Vagina (tissue), 2 donors: ENCODE data around the gene SLC18B1. TPM values are rescaled to one million over a fixed set of nuclear protein-coding genes. Genes with fewer than 3 reads are reported as not detected.
A peak's percentile ranks its signal among the peaks of the same experiment; 100 is the strongest.

Experiments
- DNase-seq, 2 donors: peaks; one replicate each; pipeline ENCODE4 v3.0.0-alpha.2; 2017; ENCODE audit errors: extremely low spot score in 2 of 2
- H3K27ac ChIP-seq: fragments of 200-600 bp; sonication (generic); one replicate; pipeline ENCODE4 v1.5.1; 2019
- H3K27me3 ChIP-seq: fragments of 200-600 bp; sonication (generic); one replicate; pipeline ENCODE4 v1.5.1; 2019
- H3K36me3 ChIP-seq, 2 donors: fragments of 200-600 bp; sonication (generic); one replicate each; pipeline ENCODE4 v1.5.1; 2017 to 2019
- H3K4me1 ChIP-seq: fragments of 200-600 bp; sonication (generic); one replicate; pipeline ENCODE4 v1.5.1; 2019
- H3K4me3 ChIP-seq, 2 donors: fragments of 200-600 bp; sonication (generic); 1 replicate in 1 of 2; 2 replicates in 1 of 2; pipeline ENCODE4 v1.5.1; 2016 to 2019
- H3K9me3 ChIP-seq: fragments of 200-600 bp; sonication (generic); one replicate; pipeline ENCODE4 v1.5.1; 2019
- CTCF ChIP-seq, 3 experiments: fragments of 450-650 bp in 2 of 3; fragments of 200-600 bp in 1 of 3; sonication (generic) in 1 of 3; IDR thresholded peaks; one replicate each; pipeline ENCODE4 v1.5.1; 2017 to 2019; ENCODE audit warnings: antibody characterized with exemption in 3 of 3, mild to moderate bottlenecking in 2 of 3, moderate library complexity in 2 of 3
- POLR2A ChIP-seq, 2 donors: fragments of 450-650 bp; IDR thresholded peaks; one replicate each; pipeline ENCODE4 v1.6.1; 2017; ENCODE audit warnings: antibody characterized with exemption in 2 of 2, mild to moderate bottlenecking in 2 of 2, moderate library complexity in 2 of 2
- POLR2AphosphoS5 ChIP-seq, 2 donors: sonication (generic); formaldehyde crosslinking; IDR thresholded peaks; one replicate each; pipeline ENCODE4 v1.9.0; 2017; ENCODE audit warnings: antibody characterized with exemption in 2 of 2, mild to moderate bottlenecking in 2 of 2, low read depth in 1 of 2; ENCODE audit not compliant: insufficient read depth in 1 of 2
- intact Hi-C: fragments of 100-400 bp; cut with DNase I; formaldehyde crosslinking; loops from one replicate; pipeline ENCODE4 v1.15.1; 2023
- total RNA-seq: library from RNA; depleted of rRNA; stranded (reverse); fragments of >200 nt; gene quantifications from one replicate; pipeline ENCODE4 v1.2.3, GENCODE V29; 2016

SLC18B1 gene
- total RNA-seq, 1 donor from 2014 or later = 6.4 TPM

- peak in 1 of 2 donors; percentile 22 for TF ChIP-seq POLR2AphosphoS5 (IDR thresholded peaks at IDR 0.05; ENCODE audit: insufficient read depth in 1 of 2, low read depth in 1 of 2)
- no peak for TF ChIP-seq POLR2A (IDR thresholded peaks at IDR 0.05)
- TF ChIP-seq CTCF (IDR thresholded peaks at IDR 0.05) = no peak
Observed at GRCh38 chr6:132812255-132812732, 13.9 kb upstream of the SLC18B1 start.

GRCh38 chr6:132811276-132811675 is 12.8 kb upstream of the SLC18B1 start:
- Histone ChIP-seq H3K4me1 (peaks cover 15% of the 10 kb centered on the region), H3K9me3 (no peaks in the 10 kb centered on the region), H3K27ac (no peak overlapping the region), H3K27me3 (no peaks in the 10 kb centered on the region), H3K36me3 (peaks cover 0 to 6% of the 10 kb centered on the region in 2 donors), H3K4me3 (no peak overlapping the region)
- intact Hi-C loops = loop anchor here (10.0 kb wide), 1 partner anchor 856 kb away; the partner anchor contains the start of gene CCN2
- DNase-seq = no peak
- no peak for TF ChIP-seq CTCF (IDR thresholded peaks at IDR 0.05)
- no peak for TF ChIP-seq POLR2AphosphoS5 (IDR thresholded peaks at IDR 0.05; ENCODE audit: insufficient read depth in 1 of 2, low read depth in 1 of 2)
- TF ChIP-seq POLR2A (IDR thresholded peaks at IDR 0.05) = no peak

More at GRCh38 chr6:132812255-132812732, 13.9 kb upstream of the SLC18B1 start:
- no peaks in the 10 kb centered on the region for H3K9me3 ChIP-seq
- H3K27ac ChIP-seq = peak overlapping the region; percentile 78
- DNase-seq = no peak
- H3K27me3 ChIP-seq = no peaks in the 10 kb centered on the region
- intact Hi-C loops = loop anchor here (10.0 kb wide), 1 partner anchor 857 kb away; the partner anchor contains the start of gene CCN2
- peaks cover 0 to 16% of the 10 kb centered on the region in 2 donors for H3K36me3 ChIP-seq
- peaks cover 25% of the 10 kb centered on the region for H3K4me1 ChIP-seq
- peak overlapping the region; percentile 75 to 79 for H3K4me3 ChIP-seq

- no peak for TF ChIP-seq POLR2AphosphoS5 (IDR thresholded peaks at IDR 0.05; ENCODE audit: insufficient read depth in 1 of 2, low read depth in 1 of 2)
- TF ChIP-seq CTCF (IDR thresholded peaks at IDR 0.05) = no peak
- H3K27me3 ChIP-seq = no peaks in the 10 kb centered on the region
- no peak for DNase-seq
- H3K9me3 ChIP-seq = no peaks in the 10 kb centered on the region
- H3K4me3 ChIP-seq = no peak overlapping the region
- intact Hi-C loops = no loop called here
- H3K36me3 ChIP-seq = no peaks in the 10 kb centered on the region
- H3K4me1 ChIP-seq = no peaks in the 10 kb centered on the region
- no peak overlapping the region for H3K27ac ChIP-seq
Observed at GRCh38 chr6:132805548-132805947, 7.1 kb upstream of the SLC18B1 start.

- DNase-seq = no peak
- intact Hi-C loops = no loop called here
- TF ChIP-seq POLR2A (IDR thresholded peaks at IDR 0.05) = no peak
- no peak for TF ChIP-seq POLR2AphosphoS5 (IDR thresholded peaks at IDR 0.05; ENCODE audit: insufficient read depth in 1 of 2, low read depth in 1 of 2)
- TF ChIP-seq CTCF (IDR thresholded peaks at IDR 0.05) = no peak
- Histone ChIP-seq H3K27ac (no peak overlapping the region), H3K4me1 (no peaks in the 10 kb centered on the region), H3K36me3 (no peaks in the 10 kb centered on the region), H3K4me3 (no peak overlapping the region), H3K27me3 (no peaks in the 10 kb centered on the region), H3K9me3 (no peaks in the 10 kb centered on the region)
Observed at GRCh38 chr6:132804251-132804650, 5.8 kb upstream of the SLC18B1 start.

GRCh38 chr6:132800656-132801055 is 2.2 kb upstream of the SLC18B1 start:
- Histone ChIP-seq H3K27ac (no peak overlapping the region), H3K9me3 (no peaks in the 10 kb centered on the region), H3K4me3 (no peak overlapping the region), H3K36me3 (no peaks in the 10 kb centered on the region), H3K4me1 (peaks cover 8% of the 10 kb centered on the region), H3K27me3 (no peaks in the 10 kb centered on the region)
- intact Hi-C loops = no loop called here
- DNase-seq = no peak
- TF ChIP-seq CTCF (IDR thresholded peaks at IDR 0.05) = no peak
- no peak for TF ChIP-seq POLR2A (IDR thresholded peaks at IDR 0.05)
- no peak for TF ChIP-seq POLR2AphosphoS5 (IDR thresholded peaks at IDR 0.05; ENCODE audit: insufficient read depth in 1 of 2, low read depth in 1 of 2)
